ENCODE results near the gene MAP3K21. TPM values are rescaled to one million over a fixed set of nuclear protein-coding genes. Genes with fewer than 3 reads are reported as not detected.

Gene MAP3K21
- total RNA-seq, 1 donor from 2014 or later: 6.9 TPM

- TF ChIP-seq POLR2A (IDR thresholded peaks at IDR 0.05) (no peak), POLR2AphosphoS5 (IDR thresholded peaks at IDR 0.05; ENCODE audit: insufficient read depth in 1 of 2, low read depth in 1 of 2) (no peak)
- TF ChIP-seq, protein P1, sequence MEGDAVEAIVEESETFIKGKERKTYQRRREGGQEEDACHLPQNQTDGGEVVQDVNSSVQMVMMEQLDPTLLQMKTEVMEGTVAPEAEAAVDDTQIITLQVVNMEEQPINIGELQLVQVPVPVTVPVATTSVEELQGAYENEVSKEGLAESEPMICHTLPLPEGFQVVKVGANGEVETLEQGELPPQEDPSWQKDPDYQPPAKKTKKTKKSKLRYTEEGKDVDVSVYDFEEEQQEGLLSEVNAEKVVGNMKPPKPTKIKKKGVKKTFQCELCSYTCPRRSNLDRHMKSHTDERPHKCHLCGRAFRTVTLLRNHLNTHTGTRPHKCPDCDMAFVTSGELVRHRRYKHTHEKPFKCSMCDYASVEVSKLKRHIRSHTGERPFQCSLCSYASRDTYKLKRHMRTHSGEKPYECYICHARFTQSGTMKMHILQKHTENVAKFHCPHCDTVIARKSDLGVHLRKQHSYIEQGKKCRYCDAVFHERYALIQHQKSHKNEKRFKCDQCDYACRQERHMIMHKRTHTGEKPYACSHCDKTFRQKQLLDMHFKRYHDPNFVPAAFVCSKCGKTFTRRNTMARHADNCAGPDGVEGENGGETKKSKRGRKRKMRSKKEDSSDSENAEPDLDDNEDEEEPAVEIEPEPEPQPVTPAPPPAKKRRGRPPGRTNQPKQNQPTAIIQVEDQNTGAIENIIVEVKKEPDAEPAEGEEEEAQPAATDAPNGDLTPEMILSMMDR (IDR thresholded peaks at IDR 0.05): no peak
- no peaks in the 10 kb centered on the region for H3K27me3 ChIP-seq
- no peak overlapping the region for H3K4me3 ChIP-seq
- intact Hi-C loops (cut with DNase I): no loop called here
- no peaks in the 10 kb centered on the region for H3K36me3 ChIP-seq
- no peaks in the 10 kb centered on the region for H3K4me1 ChIP-seq
- H3K27ac ChIP-seq: no peak overlapping the region
- no peaks in the 10 kb centered on the region for H3K9me3 ChIP-seq
- DNase-seq (ENCODE audit: extremely low spot score in 2 of 2): no peak
Measured at GRCh38 chr1:233340031-233340555, 12.6 kb downstream of the MAP3K21 start.

DNA sequence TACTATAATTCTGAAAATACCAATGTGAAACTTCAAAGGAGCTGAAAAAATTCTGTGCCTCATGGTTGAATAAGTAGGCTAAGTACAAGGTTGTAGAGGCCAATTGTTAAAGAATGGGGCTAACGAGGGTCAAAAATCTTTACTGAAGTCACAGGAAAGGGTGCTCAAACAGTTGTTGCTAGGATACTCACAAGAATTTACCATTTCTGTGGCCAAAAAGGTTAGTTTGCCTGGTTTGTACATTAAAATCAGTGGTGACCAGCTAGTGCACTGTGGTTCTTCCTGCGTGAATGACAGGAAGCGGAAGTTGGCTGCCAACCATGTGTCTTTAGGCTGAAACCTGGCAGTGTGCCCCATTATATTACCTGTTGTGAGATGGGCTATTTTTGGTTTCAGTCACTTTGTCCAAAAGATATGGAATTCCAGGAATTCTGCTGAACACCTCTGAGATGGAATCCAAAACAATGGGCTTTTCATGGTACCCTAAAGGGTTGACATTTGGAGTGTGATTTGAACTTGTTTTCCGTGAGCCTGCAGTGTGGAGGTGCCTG is 13.5 kb downstream of the MAP3K21 start:
- Histone ChIP-seq H3K27ac (no peak overlapping the region), H3K36me3 (no peaks in the 10 kb centered on the region), H3K9me3 (no peaks in the 10 kb centered on the region), H3K4me3 (no peak overlapping the region), H3K27me3 (no peaks in the 10 kb centered on the region), H3K4me1 (no peaks in the 10 kb centered on the region)
- intact Hi-C loops (cut with DNase I): no loop called here
- TF ChIP-seq, protein P1 (IDR thresholded peaks at IDR 0.05): no peak
- TF ChIP-seq POLR2A (IDR thresholded peaks at IDR 0.05): no peak
- TF ChIP-seq POLR2AphosphoS5 (IDR thresholded peaks at IDR 0.05; ENCODE audit: insufficient read depth in 1 of 2, low read depth in 1 of 2): no peak
- no peak for DNase-seq (ENCODE audit: extremely low spot score in 2 of 2)

DNA sequence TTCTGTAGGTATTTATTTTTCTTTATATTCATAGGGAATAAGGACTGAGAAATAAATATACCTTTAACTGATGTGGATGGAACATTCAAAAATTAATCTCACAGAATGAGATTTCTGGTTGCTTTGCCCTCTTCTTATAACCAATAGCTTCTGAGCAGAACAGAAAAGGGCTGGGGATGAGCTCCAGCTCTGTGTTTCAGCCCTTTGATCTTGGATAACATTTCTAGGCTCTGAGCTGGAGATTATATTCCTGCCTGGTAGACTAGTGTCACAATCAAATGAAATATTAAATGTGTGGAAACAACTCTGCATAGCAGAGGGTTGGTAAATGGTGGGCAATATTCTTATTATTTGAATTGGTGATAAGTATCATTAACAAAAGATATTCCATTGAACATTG is 14.6 kb downstream of the MAP3K21 start:
- no peaks in the 10 kb centered on the region for H3K9me3 ChIP-seq
- no peaks in the 10 kb centered on the region for H3K4me1 ChIP-seq
- H3K36me3 ChIP-seq: no peaks in the 10 kb centered on the region
- no peaks in the 10 kb centered on the region for H3K27me3 ChIP-seq
- no peak for DNase-seq (ENCODE audit: extremely low spot score in 2 of 2)
- TF ChIP-seq POLR2AphosphoS5 (IDR thresholded peaks at IDR 0.05; ENCODE audit: insufficient read depth in 1 of 2, low read depth in 1 of 2): no peak
- H3K27ac ChIP-seq: no peak overlapping the region
- intact Hi-C loops (cut with DNase I): no loop called here
- H3K4me3 ChIP-seq: no peak overlapping the region

- intact Hi-C loops (cut with DNase I): no loop called here
Measured at GRCh38 chr1:233343262-233343661, 15.7 kb downstream of the MAP3K21 start.

DNA sequence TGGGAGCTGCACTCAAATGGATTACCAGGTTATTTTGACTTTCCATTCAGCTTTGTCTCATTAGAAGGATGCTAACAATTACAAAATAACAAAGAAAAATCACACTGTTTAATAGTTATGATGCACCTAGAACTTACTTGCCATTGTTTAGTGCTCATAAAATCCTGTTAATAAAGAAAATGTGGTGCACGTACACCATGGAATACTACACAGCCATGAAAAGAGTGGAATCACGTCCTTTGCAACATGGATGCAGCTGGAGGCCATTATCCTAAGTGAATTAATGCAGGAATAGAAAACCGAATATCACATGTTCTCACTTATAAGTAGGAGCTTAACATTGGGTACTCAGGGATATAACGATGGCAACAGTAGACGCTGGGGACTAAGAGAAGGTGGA is 19.8 kb downstream of the MAP3K21 start:
- Histone ChIP-seq H3K4me3 (no peak overlapping the region), H3K9me3 (no peaks in the 10 kb centered on the region), H3K4me1 (no peaks in the 10 kb centered on the region), H3K36me3 (no peaks in the 10 kb centered on the region), H3K27me3 (no peaks in the 10 kb centered on the region), H3K27ac (no peak overlapping the region)
- intact Hi-C loops (cut with DNase I): no loop called here
- DNase-seq (ENCODE audit: extremely low spot score in 2 of 2): no peak
- no peak for TF ChIP-seq POLR2AphosphoS5 (IDR thresholded peaks at IDR 0.05; ENCODE audit: insufficient read depth in 1 of 2, low read depth in 1 of 2)
- TF ChIP-seq, protein P1 (IDR thresholded peaks at IDR 0.05): no peak
- no peak for TF ChIP-seq POLR2A (IDR thresholded peaks at IDR 0.05)

More at GRCh38 chr1:233343262-233343661, 15.7 kb downstream of the MAP3K21 start:
- TF ChIP-seq POLR2AphosphoS5 (IDR thresholded peaks at IDR 0.05; ENCODE audit: insufficient read depth in 1 of 2, low read depth in 1 of 2) (no peak), POLR2A (IDR thresholded peaks at IDR 0.05) (no peak)
- no peaks in the 10 kb centered on the region for H3K36me3 ChIP-seq
- H3K4me1 ChIP-seq: no peaks in the 10 kb centered on the region
- H3K27me3 ChIP-seq: no peaks in the 10 kb centered on the region
- no peaks in the 10 kb centered on the region for H3K9me3 ChIP-seq
- DNase-seq (ENCODE audit: extremely low spot score in 2 of 2): no peak
- H3K4me3 ChIP-seq: no peak overlapping the region
- no peak overlapping the region for H3K27ac ChIP-seq

DNA sequence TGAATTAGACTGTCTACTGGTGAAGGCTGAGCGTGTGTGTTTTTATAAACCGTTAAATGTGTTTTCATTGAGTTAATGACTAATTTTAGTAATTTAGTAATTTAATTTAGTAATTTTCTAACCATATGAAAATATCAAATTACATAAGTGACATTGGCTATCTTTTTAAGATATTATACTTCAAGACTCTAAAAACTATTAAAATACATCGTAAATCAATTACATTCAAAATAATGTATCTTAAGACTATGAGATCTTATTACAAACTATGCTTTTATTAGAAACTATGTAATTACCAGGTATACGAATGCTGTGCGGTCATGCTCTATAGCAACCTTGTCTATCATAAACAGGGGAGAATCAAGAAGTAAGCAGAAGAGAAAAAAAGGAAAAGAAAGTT is 21.6 kb downstream of the MAP3K21 start:
- Histone ChIP-seq H3K4me3 (no peak overlapping the region), H3K36me3 (no peaks in the 10 kb centered on the region), H3K27ac (no peak overlapping the region), H3K27me3 (no peaks in the 10 kb centered on the region), H3K4me1 (no peaks in the 10 kb centered on the region), H3K9me3 (no peaks in the 10 kb centered on the region)
- no peak for DNase-seq (ENCODE audit: extremely low spot score in 2 of 2)
- TF ChIP-seq POLR2AphosphoS5 (IDR thresholded peaks at IDR 0.05; ENCODE audit: insufficient read depth in 1 of 2, low read depth in 1 of 2) (no peak), POLR2A (IDR thresholded peaks at IDR 0.05) (no peak)
- TF ChIP-seq, protein P1 (IDR thresholded peaks at IDR 0.05): no peak
- intact Hi-C loops (cut with DNase I): no loop called here
